GM12878 (cell line): ENCODE data around the gene CAB39. TPM values are rescaled to one million over a fixed set of nuclear protein-coding genes. Genes with fewer than 3 reads are reported as not detected.

Source experiments
- CBX3 ChIP-seq: fragments of 200-600 bp; sonication (generic); IDR thresholded peaks from 2 replicates; pipeline ENCODE4 v1.6.1; 2016; ENCODE audit warnings: low read depth, borderline replicate concordance
- CHD2 ChIP-seq: IDR thresholded peaks from 2 replicates; pipeline ENCODE4 v1.6.1; 2011; ENCODE audit warnings: low read depth, low read length, improper control_type of control experiment, borderline replicate concordance
- CUX1 ChIP-seq: IDR thresholded peaks from 2 replicates; pipeline ENCODE4 v1.6.1; 2012; ENCODE audit warnings: improper control_type of control experiment, low read depth, low read length; ENCODE audit not compliant: insufficient replicate concordance
- DPF2 ChIP-seq: fragments of 450-650 bp; IDR thresholded peaks from 2 replicates; pipeline ENCODE4 v1.6.1; 2017; ENCODE audit warnings: mild to moderate bottlenecking
- E2F4 ChIP-seq: IDR thresholded peaks from 2 replicates; pipeline ENCODE4 v1.6.1; 2012; ENCODE audit warnings: low read depth, low read length, improper control_type of control experiment
- HSF1 ChIP-seq: fragments of 150-350 bp; IDR thresholded peaks from 2 replicates; pipeline ENCODE4 v1.6.1; 2014; ENCODE audit warnings: mild to moderate bottlenecking, low read depth, low read length
- IRF3 ChIP-seq: fragments of 450-650 bp; IDR thresholded peaks from 2 replicates; pipeline ENCODE4 v1.6.1; 2014; ENCODE audit warnings: mild to moderate bottlenecking
- MEF2B ChIP-seq: fragments of 450-650 bp; IDR thresholded peaks from 2 replicates; pipeline ENCODE4 v1.6.1; 2018; ENCODE audit warnings: mild to moderate bottlenecking, moderate library complexity; ENCODE audit not compliant: partially characterized antibody, poor library complexity, severe bottlenecking
- MYC ChIP-seq: IDR thresholded peaks from 2 replicates; pipeline ENCODE4 v1.6.1; 2011; ENCODE audit warnings: mild to moderate bottlenecking, low read length, moderate library complexity, inconsistent platforms; ENCODE audit not compliant: insufficient read depth, insufficient replicate concordance, insufficient read length, severe bottlenecking
- POU2F2 ChIP-seq: IDR thresholded peaks from 3 replicates; pipeline ENCODE4 v1.6.1; 2011; ENCODE audit warnings: low read depth, mild to moderate bottlenecking, low read length, borderline replicate concordance
- RAD51 ChIP-seq: fragments of 450-650 bp; IDR thresholded peaks from 2 replicates; pipeline ENCODE4 v1.6.1; 2016; ENCODE audit warnings: moderate library complexity, mild to moderate bottlenecking, inconsistent platforms
- SIX5 ChIP-seq: IDR thresholded peaks from 2 replicates; pipeline ENCODE4 v1.6.1; 2011; ENCODE audit warnings: mild to moderate bottlenecking, low read depth, low read length, moderate library complexity; ENCODE audit not compliant: severe bottlenecking
- SMAD1 ChIP-seq: fragments of 450-650 bp; IDR thresholded peaks from 2 replicates; pipeline ENCODE4 v1.6.1; 2018; ENCODE audit warnings: mild to moderate bottlenecking, low read depth; ENCODE audit not compliant: partially characterized antibody
- YBX1 ChIP-seq: fragments of 450-650 bp; IDR thresholded peaks from 2 replicates; pipeline ENCODE4 v1.6.1; 2016; ENCODE audit warnings: antibody characterized with exemption
- ZBTB11 ChIP-seq: fragments of 450-650 bp; formaldehyde crosslinking; IDR thresholded peaks from 2 replicates; pipeline ENCODE4 v1.5.0; 2022; ENCODE audit warnings: mild to moderate bottlenecking, missing genetic modification characterization
- ZNF274 ChIP-seq: IDR thresholded peaks from one replicate; pipeline ENCODE4 v1.8.0; 2011; ENCODE audit not compliant: insufficient read length, insufficient read depth
- polyA plus RNA-seq, 11 experiments: library from polyadenylated mRNA; depleted of rRNA in 4 of 11; unstranded in 6 of 11; stranded (reverse) in 5 of 11; fragments of >200 nt; fragmentation: Nextera tagmentation in 4 of 11; fragmentation: Illumina TruSeq in 1 of 11; extraction: Ambion mirVana in 4 of 11; extraction: Trizol in 1 of 11; gene quantifications; 1 replicate in 1 of 11; 2 replicates in 10 of 11; pipeline versions ENCODE4 v1.2.1 to v1.2.3, GENCODE V29; 2011 to 2016; ENCODE audit warnings: inconsistent platforms in 2 of 11, missing spikeins in 2 of 11, low read depth in 1 of 11
- total RNA-seq, 4 experiments: library from RNA; depleted of rRNA in 3 of 4; stranded (reverse); fragments of >200 nt in 3 of 4; fragmentation: Illumina TruSeq in 1 of 4; extraction: Trizol in 1 of 4; gene quantifications; 2 replicates each; pipeline versions ENCODE4 v1.2.1 to v1.2.3, GENCODE V29; 2013 to 2021

The CAB39 gene
- total and polyA plus RNA-seq, 10 of the 15 experiments (the other 5 are each of a cell fraction or from before 2014, with no cell fraction given) = 13.3 to 129 (median 62.9) TPM

- TF ChIP-seq CUX1 = no peak
- TF ChIP-seq HSF1 = no peak
- TF ChIP-seq POU2F2 = 0 out of 3 replicates have a peak, but pooled peaks have one; percentile 18
- TF ChIP-seq IRF3 = no peak
- no peak for TF ChIP-seq CBX3
- TF ChIP-seq ZNF274 = no peak
- no peak for TF ChIP-seq MYC
- TF ChIP-seq YBX1 = no peak
- no peak for TF ChIP-seq SMAD1
- TF ChIP-seq CHD2 = no peak
- no peak for TF ChIP-seq DPF2
- TF ChIP-seq SIX5 = no peak
- TF ChIP-seq RAD51 = no peak
- no peak for TF ChIP-seq E2F4
- no peak for TF ChIP-seq MEF2B
- TF ChIP-seq ZBTB11 (CRISPR knock-in tag) = no peak
Measured at GRCh38 chr2:230864605-230865306, 152.1 kb downstream of the CAB39 start, which contains the start of gene ITM2C (continued).
